ENCODE measurements around the gene JPH3.

DNA sequence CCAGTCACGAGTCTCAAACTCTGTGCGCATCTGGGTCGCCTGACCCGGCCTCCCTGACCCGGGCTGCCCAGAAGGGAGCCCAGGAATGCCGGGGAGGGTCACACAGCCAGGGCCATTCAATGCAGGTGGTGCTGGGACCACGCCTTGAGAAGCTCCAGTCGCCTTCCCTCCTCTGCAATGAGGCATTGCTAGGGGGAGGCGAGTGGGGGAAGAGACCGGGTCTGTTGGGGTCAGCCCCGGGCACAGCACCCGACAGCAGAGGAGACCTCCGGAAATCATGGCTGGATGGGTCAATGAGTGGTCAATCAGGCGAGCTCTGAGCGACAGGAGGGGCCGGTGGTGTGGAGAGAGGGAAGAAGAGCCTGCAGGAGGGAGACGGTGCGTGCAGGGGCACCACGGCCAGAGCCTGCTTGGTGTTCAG is 13.3 kb downstream of the JPH3 start:
- no peak for TF ChIP-seq GATA3 (IDR thresholded peaks at IDR 0.05; ENCODE audit: low read depth, low read length)
- TF ChIP-seq GATA2 (IDR thresholded peaks at IDR 0.05; ENCODE audit: low read depth, low read length), result no peak

Data from SH-SY5Y (cell line).